Measurements from ENCODE around the gene PLOD2. TPM values are rescaled to one million over a fixed set of nuclear protein-coding genes. Genes with fewer than 3 reads are reported as not detected.

PLOD2 gene
- total RNA-seq, 1 donor from 2014 or later = 21.1 TPM

- Histone ChIP-seq H3K9me3 (replicated peaks) (no peaks in the 10 kb centered on the region), H3K27ac (replicated peaks) (no peak overlapping the region), H3K4me3 (no peak overlapping the region), H3K27me3 (ENCODE audit: low read depth) (no peaks in the 10 kb centered on the region), H3K36me3 (no peaks in the 10 kb centered on the region), H3K4me1 (peaks cover 63% of the 10 kb centered on the region)
- TF ChIP-seq, protein P1, sequence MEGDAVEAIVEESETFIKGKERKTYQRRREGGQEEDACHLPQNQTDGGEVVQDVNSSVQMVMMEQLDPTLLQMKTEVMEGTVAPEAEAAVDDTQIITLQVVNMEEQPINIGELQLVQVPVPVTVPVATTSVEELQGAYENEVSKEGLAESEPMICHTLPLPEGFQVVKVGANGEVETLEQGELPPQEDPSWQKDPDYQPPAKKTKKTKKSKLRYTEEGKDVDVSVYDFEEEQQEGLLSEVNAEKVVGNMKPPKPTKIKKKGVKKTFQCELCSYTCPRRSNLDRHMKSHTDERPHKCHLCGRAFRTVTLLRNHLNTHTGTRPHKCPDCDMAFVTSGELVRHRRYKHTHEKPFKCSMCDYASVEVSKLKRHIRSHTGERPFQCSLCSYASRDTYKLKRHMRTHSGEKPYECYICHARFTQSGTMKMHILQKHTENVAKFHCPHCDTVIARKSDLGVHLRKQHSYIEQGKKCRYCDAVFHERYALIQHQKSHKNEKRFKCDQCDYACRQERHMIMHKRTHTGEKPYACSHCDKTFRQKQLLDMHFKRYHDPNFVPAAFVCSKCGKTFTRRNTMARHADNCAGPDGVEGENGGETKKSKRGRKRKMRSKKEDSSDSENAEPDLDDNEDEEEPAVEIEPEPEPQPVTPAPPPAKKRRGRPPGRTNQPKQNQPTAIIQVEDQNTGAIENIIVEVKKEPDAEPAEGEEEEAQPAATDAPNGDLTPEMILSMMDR (IDR thresholded peaks at IDR 0.05; ENCODE audit: borderline replicate concordance) = no peak
- no peak for DNase-seq
- intact Hi-C loops (cut with micrococcal nuclease) = no loop called here
These were observed 27.5 kb downstream of the PLOD2 start for GRCh38 chr3:146133441-146133840.

DNA sequence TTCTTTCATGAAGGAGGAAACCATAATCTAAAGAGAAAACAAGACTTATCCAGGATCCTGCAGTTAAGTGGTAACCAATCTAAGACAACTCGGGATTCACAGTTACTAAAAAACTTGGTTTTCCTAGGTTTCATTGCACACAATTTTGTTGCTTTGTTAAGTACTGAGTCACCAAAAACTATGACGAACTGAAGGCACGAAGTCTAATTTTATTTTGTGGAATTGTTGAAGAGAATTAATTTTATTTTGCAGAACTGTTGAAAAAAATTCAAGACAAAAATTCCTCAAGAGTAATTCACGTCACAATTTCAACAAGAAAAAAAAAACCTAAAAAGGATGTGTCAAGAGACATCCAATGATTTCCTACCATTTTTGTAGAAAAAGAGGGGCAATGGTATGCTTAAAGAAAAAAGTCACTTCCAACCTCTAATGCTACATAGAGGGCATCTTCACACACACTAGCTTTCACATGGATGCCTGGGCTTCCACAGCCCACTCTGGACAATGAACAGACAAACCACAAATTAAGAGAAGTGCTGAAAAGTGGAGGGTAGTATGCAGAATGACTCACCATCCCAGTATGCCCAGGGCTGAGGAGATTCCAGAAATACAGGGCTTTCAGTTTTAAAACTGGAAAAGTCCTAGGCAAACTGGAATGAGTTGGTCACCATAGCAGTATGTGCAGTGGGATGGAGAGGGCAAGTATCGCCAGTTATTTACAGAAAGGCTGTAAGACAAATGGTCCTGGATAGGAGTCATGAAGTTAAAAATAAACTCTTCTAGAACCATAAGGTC, 29.2 kb downstream of the PLOD2 start:
- TF ChIP-seq, protein P1 (IDR thresholded peaks at IDR 0.05; ENCODE audit: borderline replicate concordance) = no peak
- H3K27ac ChIP-seq (replicated peaks) = no peak overlapping the region
- intact Hi-C loops (cut with micrococcal nuclease) = no loop called here

GRCh38 chr3:146130881-146131371, 30.1 kb downstream of the PLOD2 start:
- no peaks in the 10 kb centered on the region for H3K27me3 ChIP-seq (ENCODE audit: low read depth)
- H3K27ac ChIP-seq (replicated peaks) = no peak overlapping the region
- H3K9me3 ChIP-seq (replicated peaks) = no peaks in the 10 kb centered on the region
- DNase-seq = no peak
- no peaks in the 10 kb centered on the region for H3K36me3 ChIP-seq
- H3K4me3 ChIP-seq = no peak overlapping the region
- peaks cover 68% of the 10 kb centered on the region for H3K4me1 ChIP-seq
- intact Hi-C loops (cut with micrococcal nuclease) = no loop called here
- TF ChIP-seq, protein P1 (IDR thresholded peaks at IDR 0.05; ENCODE audit: borderline replicate concordance) = no peak

More for the DNA sequence above, 29.2 kb downstream of the PLOD2 start:
- no peaks in the 10 kb centered on the region for H3K27me3 ChIP-seq (ENCODE audit: low read depth)
- H3K4me3 ChIP-seq = no peak overlapping the region
- no peaks in the 10 kb centered on the region for H3K9me3 ChIP-seq (replicated peaks)
- H3K4me1 ChIP-seq = peaks cover 61% of the 10 kb centered on the region
- H3K36me3 ChIP-seq = no peaks in the 10 kb centered on the region
- DNase-seq = no peak

GRCh38 chr3:146129750-146130149, 31.2 kb downstream of the PLOD2 start:
- TF ChIP-seq, protein P1 (IDR thresholded peaks at IDR 0.05; ENCODE audit: borderline replicate concordance) = no peak
- intact Hi-C loops (cut with micrococcal nuclease) = no loop called here
- Histone ChIP-seq H3K36me3 (no peaks in the 10 kb centered on the region), H3K27me3 (ENCODE audit: low read depth) (no peaks in the 10 kb centered on the region), H3K4me1 (peaks cover 77% of the 10 kb centered on the region), H3K27ac (replicated peaks) (no peak overlapping the region), H3K9me3 (replicated peaks) (no peaks in the 10 kb centered on the region), H3K4me3 (no peak overlapping the region)
- no peak for DNase-seq

DNA sequence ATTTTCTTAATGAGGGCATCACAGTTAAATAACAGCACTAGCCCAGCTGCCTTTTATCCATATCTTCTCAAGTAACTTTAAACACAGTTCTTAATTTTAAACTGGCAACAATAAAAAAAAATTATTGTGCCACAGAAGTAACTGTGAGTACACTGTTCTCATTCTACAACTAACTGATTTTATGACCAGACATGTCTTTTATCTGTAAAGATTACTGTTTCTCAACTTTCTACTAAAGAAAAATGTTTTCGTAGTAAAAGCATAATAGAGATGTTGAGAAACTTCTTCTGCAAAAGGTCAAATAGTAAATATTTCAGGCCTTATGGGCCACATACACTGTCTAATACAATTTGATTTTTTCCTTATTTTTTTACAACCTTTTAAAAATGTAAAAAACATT, 32.0 kb downstream of the PLOD2 start:
- peaks cover 71% of the 10 kb centered on the region for H3K4me1 ChIP-seq
- no peaks in the 10 kb centered on the region for H3K27me3 ChIP-seq (ENCODE audit: low read depth)
- no peak for DNase-seq
- peak overlapping the region; percentile 34 for H3K27ac ChIP-seq (replicated peaks)
- TF ChIP-seq, protein P1 (IDR thresholded peaks at IDR 0.05; ENCODE audit: borderline replicate concordance) = no peak
- H3K36me3 ChIP-seq = no peaks in the 10 kb centered on the region
- intact Hi-C loops (cut with micrococcal nuclease) = no loop called here
- no peak overlapping the region for H3K4me3 ChIP-seq
- H3K9me3 ChIP-seq (replicated peaks) = no peaks in the 10 kb centered on the region
